Spinal cord (tissue), 10 donors: ENCODE data around the gene CFAP61. TPM values are rescaled to one million over a fixed set of nuclear protein-coding genes. Genes with fewer than 3 reads are reported as not detected.

Experiments
- DNase-seq, 6 donors: peaks; one replicate each; pipeline versions ENCODE4 v3.0.0 to v3.0.0-alpha.2; 2013 to 2015; ENCODE audit warnings: low spot score in 6 of 6, low read depth in 4 of 6
- H3K27ac ChIP-seq: one replicate; pipeline ENCODE4 v1.5.1; 2013; ENCODE audit warnings: low read depth, low read length, control low read depth
- H3K27me3 ChIP-seq: one replicate; pipeline ENCODE4 v1.6.1; 2013; ENCODE audit warnings: low read length; ENCODE audit not compliant: control insufficient read depth, insufficient read depth
- H3K36me3 ChIP-seq: one replicate; pipeline ENCODE4 v1.6.1; 2013; ENCODE audit warnings: low read length; ENCODE audit not compliant: control insufficient read depth, insufficient read depth
- H3K4me1 ChIP-seq: one replicate; pipeline ENCODE4 v1.6.1; 2013; ENCODE audit warnings: low read length; ENCODE audit not compliant: control insufficient read depth, insufficient read depth
- H3K4me3 ChIP-seq: one replicate; pipeline ENCODE4 v1.5.1; 2013; ENCODE audit warnings: low read depth, low read length, control low read depth
- H3K9me3 ChIP-seq: one replicate; pipeline ENCODE4 v1.6.1; 2013; ENCODE audit warnings: low read length; ENCODE audit not compliant: control insufficient read depth, insufficient read depth
- WGBS: methylation state at CpG from one replicate; pipeline ENCODE4 v1.1.5; 2013; ENCODE audit warnings: missing lambda C conversion rate; ENCODE audit not compliant: insufficient coverage; 5-methylcytosine and 5-hydroxymethylcytosine counted together
- polyA plus RNA-seq, 2 donors: library from polyadenylated mRNA; unstranded; fragments of 120-200 nt; gene quantifications; one replicate each; pipeline ENCODE4 v1.2.1, GENCODE V29; 2013; ENCODE audit not compliant: insufficient read length in 2 of 2
- total RNA-seq, 2 donors: library from RNA; depleted of rRNA in 1 of 2; stranded (reverse); fragments of 120-200 nt in 1 of 2; fragments of >200 nt in 1 of 2; gene quantifications; one replicate each; pipeline versions ENCODE4 v1.2.3 to v1.2.4, GENCODE V29; 2013 to 2014
- donor health status: healthy.

CFAP61 gene
- total and polyA plus RNA-seq, 4 donors, result 4.0 to 9.8 (median 7.6) TPM

- no peak for DNase-seq
- Histone ChIP-seq H3K27ac (no peak overlapping the region), H3K4me1 (no peaks in the 10 kb centered on the region), H3K27me3 (no peaks in the 10 kb centered on the region), H3K4me3 (no peak overlapping the region), H3K9me3 (no peaks in the 10 kb centered on the region), H3K36me3 (no peaks in the 10 kb centered on the region)
- WGBS, result 85% methylated on average over 1 of the region's 1 CpG
These were observed 131.8 kb downstream of the CFAP61 start for GRCh38 chr20:20184149-20184548.

- no peak for DNase-seq
- H3K4me1 ChIP-seq, result no peaks in the 10 kb centered on the region
- H3K27ac ChIP-seq, result no peak overlapping the region
- no peak overlapping the region for H3K4me3 ChIP-seq
- H3K36me3 ChIP-seq, result no peaks in the 10 kb centered on the region
- 71% methylated on average over 1 of the region's 2 CpGs for WGBS
- H3K9me3 ChIP-seq, result no peaks in the 10 kb centered on the region
- H3K27me3 ChIP-seq, result no peaks in the 10 kb centered on the region
These were observed 132.4 kb downstream of the CFAP61 start for GRCh38 chr20:20184706-20185105.

GRCh38 chr20:20188647-20189046 is 136.3 kb downstream of the CFAP61 start:
- H3K4me1 ChIP-seq, result no peaks in the 10 kb centered on the region
- H3K9me3 ChIP-seq, result no peaks in the 10 kb centered on the region
- no peaks in the 10 kb centered on the region for H3K27me3 ChIP-seq
- H3K4me3 ChIP-seq, result no peak overlapping the region
- WGBS, result no CpG with 5 or more reads among the region's 1 CpG
- no peaks in the 10 kb centered on the region for H3K36me3 ChIP-seq
- no peak for DNase-seq
- no peak overlapping the region for H3K27ac ChIP-seq

- WGBS, result 100% methylated on average over 1 of the region's 6 CpGs
- no peaks in the 10 kb centered on the region for H3K9me3 ChIP-seq
- DNase-seq, result no peak
- no peaks in the 10 kb centered on the region for H3K27me3 ChIP-seq
- no peak overlapping the region for H3K4me3 ChIP-seq
- peaks cover 7% of the 10 kb centered on the region for H3K4me1 ChIP-seq
- no peaks in the 10 kb centered on the region for H3K36me3 ChIP-seq
- no peak overlapping the region for H3K27ac ChIP-seq
These were observed 140.0 kb downstream of the CFAP61 start for GRCh38 chr20:20192366-20192765.

GRCh38 chr20:20195021-20195705 is 142.8 kb downstream of the CFAP61 start:
- Histone ChIP-seq H3K27ac (no peak overlapping the region), H3K4me3 (no peak overlapping the region), H3K9me3 (no peaks in the 10 kb centered on the region), H3K4me1 (peaks cover 14% of the 10 kb centered on the region), H3K27me3 (no peaks in the 10 kb centered on the region), H3K36me3 (no peaks in the 10 kb centered on the region)
- 41% methylated on average over 3 of the region's 6 CpGs for WGBS
- peak in 1 of 6 donors; percentile 46 for DNase-seq

GRCh38 chr20:20196610-20197009 is 144.3 kb downstream of the CFAP61 start:
- Histone ChIP-seq H3K4me1 (peaks cover 17% of the 10 kb centered on the region), H3K4me3 (no peak overlapping the region), H3K27me3 (no peaks in the 10 kb centered on the region), H3K36me3 (no peaks in the 10 kb centered on the region), H3K27ac (no peak overlapping the region), H3K9me3 (no peaks in the 10 kb centered on the region)
- 92% methylated on average over 4 of the region's 10 CpGs for WGBS
- DNase-seq, result no peak

GRCh38 chr20:20198011-20198410 is 145.7 kb downstream of the CFAP61 start:
- no peaks in the 10 kb centered on the region for H3K27me3 ChIP-seq
- peaks cover 17% of the 10 kb centered on the region for H3K4me1 ChIP-seq
- no peaks in the 10 kb centered on the region for H3K9me3 ChIP-seq
- H3K36me3 ChIP-seq, result no peaks in the 10 kb centered on the region
- DNase-seq, result peak in 1 of 6 donors; percentile 49
- H3K27ac ChIP-seq, result no peak overlapping the region
- no CpG with 5 or more reads among the region's 1 CpG for WGBS
- H3K4me3 ChIP-seq, result no peak overlapping the region

GRCh38 chr20:20199361-20200160 is 147.2 kb downstream of the CFAP61 start:
- Histone ChIP-seq H3K9me3 (no peaks in the 10 kb centered on the region), H3K36me3 (no peaks in the 10 kb centered on the region), H3K4me3 (no peak overlapping the region), H3K27me3 (no peaks in the 10 kb centered on the region), H3K27ac (no peak overlapping the region), H3K4me1 (peaks cover 17% of the 10 kb centered on the region)
- 21% methylated on average over 19 of the region's 24 CpGs for WGBS
- peak in 5 of 6 donors; percentile 26 to 92 (median 39) for DNase-seq

- Histone ChIP-seq H3K9me3 (no peaks in the 10 kb centered on the region), H3K4me1 (peaks cover 10% of the 10 kb centered on the region), H3K36me3 (no peaks in the 10 kb centered on the region), H3K27me3 (no peaks in the 10 kb centered on the region), H3K27ac (no peak overlapping the region), H3K4me3 (no peak overlapping the region)
- WGBS, result 79% methylated on average over 3 of the region's 3 CpGs
- no peak for DNase-seq
These were observed 148.8 kb downstream of the CFAP61 start for GRCh38 chr20:20201124-20201523.

- Histone ChIP-seq H3K27me3 (no peaks in the 10 kb centered on the region), H3K9me3 (no peaks in the 10 kb centered on the region), H3K4me3 (no peak overlapping the region), H3K36me3 (no peaks in the 10 kb centered on the region), H3K4me1 (peaks cover 10% of the 10 kb centered on the region), H3K27ac (no peak overlapping the region)
- DNase-seq, result no peak
- WGBS, result 85% methylated on average over 4 of the region's 7 CpGs
These were observed 149.3 kb downstream of the CFAP61 start for GRCh38 chr20:20201639-20202038.
